Hepatocyte (in vitro differentiated cells): ENCODE data around the gene MOBP. TPM values are rescaled to one million over a fixed set of nuclear protein-coding genes. Genes with fewer than 3 reads are reported as not detected.

ENCODE experiments used
- DNase-seq: peaks from one replicate; pipeline ENCODE4 v3.0.0-alpha.2; 2016; ENCODE audit warnings: low spot score
- H2AFZ ChIP-seq: fragments of 200-600 bp; sonication (generic); 2 replicates; pipeline ENCODE4 v1.6.0; 2016; ENCODE audit warnings: antibody characterized with exemption, mild to moderate bottlenecking
- H3K27ac ChIP-seq: fragments of 200-600 bp; sonication (generic); 2 replicates; pipeline ENCODE4 v1.5.1; 2016; ENCODE audit warnings: mild to moderate bottlenecking
- H3K27me3 ChIP-seq: fragments of 200-600 bp; sonication (generic); 2 replicates; pipeline ENCODE4 v1.6.1; 2016
- H3K36me3 ChIP-seq: fragments of 200-600 bp; sonication (generic); replicated peaks from 2 replicates; pipeline ENCODE4 v1.5.1; 2016; ENCODE audit warnings: low read depth; ENCODE audit not compliant: insufficient read depth
- H3K4me1 ChIP-seq: fragments of 200-600 bp; sonication (generic); 2 replicates; pipeline ENCODE4 v1.5.1; 2016; ENCODE audit warnings: mild to moderate bottlenecking, moderate library complexity; ENCODE audit not compliant: insufficient read depth
- H3K4me2 ChIP-seq: fragments of 200-600 bp; sonication (generic); 2 replicates; pipeline ENCODE4 v1.6.0; 2016
- H3K4me3 ChIP-seq: fragments of 200-600 bp; sonication (generic); 2 replicates; pipeline ENCODE4 v1.5.1; 2016; ENCODE audit warnings: mild to moderate bottlenecking
- H3K79me2 ChIP-seq: fragments of 200-600 bp; sonication (generic); 2 replicates; pipeline ENCODE4 v1.6.0; 2017; ENCODE audit warnings: mild to moderate bottlenecking
- H3K9me2 ChIP-seq: fragments of 200-600 bp; sonication (generic); replicated peaks from 2 replicates; pipeline ENCODE4 v1.6.0; 2017; ENCODE audit warnings: mild to moderate bottlenecking; ENCODE audit not compliant: insufficient read depth
- H3K9me3 ChIP-seq: fragments of 200-600 bp; sonication (generic); 2 replicates; pipeline ENCODE4 v1.5.1; 2016; ENCODE audit warnings: low read depth, mild to moderate bottlenecking
- H4K20me1 ChIP-seq: fragments of 200-600 bp; sonication (generic); 2 replicates; pipeline ENCODE4 v1.6.0; 2016; ENCODE audit warnings: mild to moderate bottlenecking; ENCODE audit not compliant: insufficient read depth, poor library complexity, severe bottlenecking
- CTCF ChIP-seq: fragments of 200-600 bp; sonication (generic); IDR thresholded peaks from 2 replicates; pipeline ENCODE4 v1.5.1; 2016; ENCODE audit warnings: antibody characterized with exemption, mild to moderate bottlenecking; ENCODE audit not compliant: poor library complexity
- EZH2 ChIP-seq: fragments of 200-600 bp; sonication (generic); IDR thresholded peaks from 2 replicates; pipeline ENCODE4 v1.6.1; 2016; ENCODE audit warnings: antibody characterized with exemption, mild to moderate bottlenecking, borderline replicate concordance
- EZH2phosphoT487 ChIP-seq: fragments of 200-600 bp; sonication (generic); IDR thresholded peaks from one replicate; pipeline ENCODE4 v1.6.1; 2018; ENCODE audit warnings: antibody characterized with exemption, mild to moderate bottlenecking, low read depth, moderate library complexity; ENCODE audit not compliant: unreplicated experiment, severe bottlenecking
- WGBS: methylation state at CpG from one replicate; pipeline ENCODE4 v1.1.6; 2016; ENCODE audit warnings: low lambda C conversion rate; ENCODE audit errors: missing lambda C conversion rate; 5-methylcytosine and 5-hydroxymethylcytosine counted together
- polyA plus RNA-seq: library from polyadenylated mRNA; unstranded; fragments of >200 nt; fragmentation: Nextera tagmentation; extraction: Ambion mirVana; gene quantifications from 2 replicates; pipeline ENCODE4 v1.2.1, GENCODE V29; 2016
- total RNA-seq: library from RNA; depleted of rRNA; stranded (reverse); fragments of >200 nt; gene quantifications from 2 replicates; pipeline ENCODE4 v1.2.3, GENCODE V29; 2014

The MOBP gene
- total and polyA plus RNA-seq, 2 experiments from 2014 or later: 0.10 to 0.17 TPM

- Histone ChIP-seq H2AFZ (no peak overlapping the region), H4K20me1 (no peaks in the 10 kb centered on the region), H3K4me2 (no peak overlapping the region), H3K27ac (no peak overlapping the region), H3K79me2 (no peaks in the 10 kb centered on the region), H3K36me3 (no peaks in the 10 kb centered on the region), H3K9me3 (no peaks in the 10 kb centered on the region), H3K4me3 (no peak overlapping the region), H3K4me1 (no peaks in the 10 kb centered on the region), H3K9me2 (no peaks in the 10 kb centered on the region), H3K27me3 (no peaks in the 10 kb centered on the region)
- DNase-seq: no peak
- no peak for TF ChIP-seq EZH2phosphoT487
Observed at GRCh38 chr3:39476783-39477182, 9.3 kb downstream of the MOBP start.

- no peak overlapping the region for H3K4me3 ChIP-seq
- 100% methylated on average over 1 of the region's 1 CpG for WGBS
- no peak overlapping the region for H3K4me2 ChIP-seq
- no peaks in the 10 kb centered on the region for H3K36me3 ChIP-seq
- no peaks in the 10 kb centered on the region for H3K27me3 ChIP-seq
- no peaks in the 10 kb centered on the region for H3K79me2 ChIP-seq
- no peaks in the 10 kb centered on the region for H3K9me3 ChIP-seq
- DNase-seq: no peak
- no peak overlapping the region for H2AFZ ChIP-seq
- H4K20me1 ChIP-seq: no peaks in the 10 kb centered on the region
- no peak overlapping the region for H3K27ac ChIP-seq
- TF ChIP-seq EZH2: no peak
- TF ChIP-seq EZH2phosphoT487: no peak
- no peak for TF ChIP-seq CTCF
- no peaks in the 10 kb centered on the region for H3K4me1 ChIP-seq
- no peaks in the 10 kb centered on the region for H3K9me2 ChIP-seq
Observed at GRCh38 chr3:39478226-39478625, 10.7 kb downstream of the MOBP start.

GRCh38 chr3:39479701-39480414, 12.4 kb downstream of the MOBP start:
- TF ChIP-seq CTCF: no peak
- no peak for TF ChIP-seq EZH2
- no peak for TF ChIP-seq EZH2phosphoT487
- H3K4me1 ChIP-seq: no peaks in the 10 kb centered on the region
- H3K9me2 ChIP-seq: no peaks in the 10 kb centered on the region
- no peaks in the 10 kb centered on the region for H4K20me1 ChIP-seq
- H2AFZ ChIP-seq: no peak overlapping the region
- H3K27me3 ChIP-seq: no peaks in the 10 kb centered on the region
- H3K9me3 ChIP-seq: no peaks in the 10 kb centered on the region
- DNase-seq: no peak
- H3K27ac ChIP-seq: no peak overlapping the region
- no peaks in the 10 kb centered on the region for H3K79me2 ChIP-seq
- 72% methylated on average over 7 of the region's 7 CpGs for WGBS
- no peaks in the 10 kb centered on the region for H3K36me3 ChIP-seq
- H3K4me2 ChIP-seq: no peak overlapping the region
- H3K4me3 ChIP-seq: no peak overlapping the region

GRCh38 chr3:39485547-39485946, 18.1 kb downstream of the MOBP start:
- Histone ChIP-seq H4K20me1 (no peaks in the 10 kb centered on the region), H3K27me3 (no peaks in the 10 kb centered on the region)
- 88% methylated on average over 8 of the region's 8 CpGs for WGBS

More at GRCh38 chr3:39485547-39485946, 18.1 kb downstream of the MOBP start:
- H2AFZ ChIP-seq: no peak overlapping the region
- H3K4me3 ChIP-seq: no peak overlapping the region
- no peaks in the 10 kb centered on the region for H3K9me2 ChIP-seq
- H3K4me1 ChIP-seq: no peaks in the 10 kb centered on the region
- DNase-seq: no peak
- no peaks in the 10 kb centered on the region for H3K79me2 ChIP-seq
- no peak overlapping the region for H3K4me2 ChIP-seq
- no peak for TF ChIP-seq CTCF
- no peak for TF ChIP-seq EZH2phosphoT487
- TF ChIP-seq EZH2: no peak
- H3K36me3 ChIP-seq: no peaks in the 10 kb centered on the region
- H3K9me3 ChIP-seq: no peaks in the 10 kb centered on the region
- H3K27ac ChIP-seq: no peak overlapping the region
